ENCODE results near the gene HOXA6. TPM values are rescaled to one million over a fixed set of nuclear protein-coding genes. Genes with fewer than 3 reads are reported as not detected.

HOXA6 gene
- polyA plus RNA-seq, 1 experiment = 1.2 TPM

DNA sequence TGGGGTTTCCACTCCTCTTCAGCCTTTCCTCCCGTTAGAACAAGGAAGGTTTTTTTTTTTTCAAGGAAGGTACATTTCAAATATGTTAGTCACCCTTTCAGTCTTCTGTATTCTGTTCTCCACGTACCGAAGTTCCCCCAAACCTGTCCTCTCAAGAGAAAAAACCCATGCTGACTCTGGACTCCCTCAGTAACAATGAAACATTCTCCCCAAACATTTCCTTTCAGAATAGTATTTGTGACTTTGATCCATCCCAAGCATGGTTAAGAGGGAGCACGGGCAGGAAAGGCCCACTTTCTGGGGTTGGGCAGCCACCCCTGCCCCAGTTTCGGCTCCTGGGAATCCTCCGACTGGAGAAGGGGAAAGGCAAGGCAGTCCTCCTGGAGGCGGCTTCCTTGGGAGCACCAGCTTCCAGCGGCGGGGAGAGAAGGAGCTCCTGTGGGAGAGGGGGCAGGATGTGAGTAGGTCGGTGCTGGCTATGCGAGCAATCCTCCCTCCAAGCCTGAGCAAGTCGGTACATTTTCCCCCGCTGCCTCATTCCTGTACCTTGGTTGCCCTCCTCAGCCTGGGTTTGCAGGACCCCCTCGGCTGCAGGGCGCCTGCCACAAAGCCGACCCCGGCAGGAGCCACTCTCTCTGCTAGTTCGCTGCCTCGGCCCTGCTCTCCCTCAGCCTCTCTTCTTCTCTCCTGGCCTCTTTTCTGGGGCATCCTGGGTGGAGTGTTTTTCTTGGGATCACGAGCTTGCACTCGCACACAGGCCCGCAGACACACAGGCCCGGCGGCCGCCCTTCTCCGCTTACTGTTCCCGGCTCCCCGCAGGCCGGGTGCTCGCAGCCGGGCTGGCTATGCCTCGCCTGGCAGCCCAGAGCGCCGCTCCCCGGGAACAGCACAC, 49.6 kb downstream of the HOXA6 start:
- no peak for TF ChIP-seq CTCF (IDR thresholded peaks at IDR 0.05; ENCODE audit: low read depth, low read length)
- CTCF ChIA-PET = interaction anchor here (0.6 to 5.6 kb wide), 12 partner anchors 11 to 416 kb away, joined by 3 to 28 read pairs (median 6); partner anchors contain the start of gene HOXA5
- no peak for DNase-seq (ENCODE audit: low read depth, low spot score)
- peak overlapping the region; percentile 94 for H3K27ac ChIP-seq (ENCODE audit: low read depth, low read length)
- POLR2A ChIA-PET = interaction anchor here (0.5 to 4.0 kb wide), 17 partner anchors 8 to 1241 kb away, joined by 3 to 42 read pairs (median 6); partner anchors contain the start of genes HOXA3, HOXA5 and SKAP2
- peaks cover 4% of the 10 kb centered on the region; the same call in 1 of the 2 replicates for H3K9me3 ChIP-seq (ENCODE audit: control insufficient read depth, insufficient read depth, low read length)
- H3K27me3 ChIP-seq (ENCODE audit: control insufficient read depth, insufficient read depth, low read length) = no peaks in the 10 kb centered on the region
- H3K4me3 ChIP-seq (ENCODE audit: low read depth, low read length) = peak overlapping the region; percentile 91

- CTCF ChIA-PET = interaction anchor here (0.6 to 5.6 kb wide), 9 partner anchors 11 to 415 kb away, joined by 3 to 28 read pairs (median 6); partner anchors contain the start of gene HOXA5
- peak overlapping the region; percentile 91 for H3K4me3 ChIP-seq (ENCODE audit: low read depth, low read length)
These were observed 50.6 kb downstream of the HOXA6 start for GRCh38 chr7:27096768-27097514.

GRCh38 chr7:27095897-27096767, 51.4 kb downstream of the HOXA6 start, which contains the start of gene HOXA1:
Gene HOXA1, minus strand, starts transcription at chr7:27096000. Its CDS starts 88 bp downstream, at chr7:27095912.
- ChIA-PET CTCF (interaction anchor here (0.6 to 5.6 kb wide), 10 partner anchors 12 to 414 kb away, joined by 3 to 28 read pairs (median 4); partner anchors contain the start of gene HOXA5), POLR2A (interaction anchor here (0.5 to 4.0 kb wide), 15 partner anchors 10 to 241 kb away, joined by 3 to 42 read pairs (median 5); partner anchors contain the start of genes HOXA3, HOXA5 and SKAP2)
- peak within 1 kb of the TSS; percentile 94 for H3K27ac ChIP-seq (ENCODE audit: low read depth, low read length)
- H3K4me3 ChIP-seq (ENCODE audit: low read depth, low read length) = peak within 1 kb of the TSS; percentile 91
- DNase-seq (ENCODE audit: low read depth, low spot score) = peak; percentile 90
- H3K9me3 ChIP-seq (ENCODE audit: control insufficient read depth, insufficient read depth, low read length) = peaks cover 4% of the 10 kb centered on the region; the same call in 1 of the 2 replicates
- H3K27me3 ChIP-seq (ENCODE audit: control insufficient read depth, insufficient read depth, low read length) = no peaks in the 10 kb centered on the region
- TF ChIP-seq CTCF (IDR thresholded peaks at IDR 0.05; ENCODE audit: low read depth, low read length) = no peak

More at GRCh38 chr7:27096768-27097514, 50.6 kb downstream of the HOXA6 start:
- POLR2A ChIA-PET = interaction anchor here (0.6 to 4.0 kb wide), 18 partner anchors 9 to 899 kb away, joined by 3 to 42 read pairs (median 5); partner anchors contain the start of genes HOXA3, HOXA5 and SKAP2
- TF ChIP-seq CTCF (IDR thresholded peaks at IDR 0.05; ENCODE audit: low read depth, low read length) = 0 out of 2 replicates have a peak, but pooled peaks have one; percentile 1
- DNase-seq (ENCODE audit: low read depth, low spot score) = no peak
- H3K27ac ChIP-seq (ENCODE audit: low read depth, low read length) = peak overlapping the region; percentile 94
- peaks cover 4% of the 10 kb centered on the region; the same call in 1 of the 2 replicates for H3K9me3 ChIP-seq (ENCODE audit: control insufficient read depth, insufficient read depth, low read length)
- no peaks in the 10 kb centered on the region for H3K27me3 ChIP-seq (ENCODE audit: control insufficient read depth, insufficient read depth, low read length)

Small RNA genes lying within 50 kb of the gene (small RNA-seq; reads per million reads assigned to genes)
- gene AC004080.5 (ENCODE audit: insufficient read length, low read depth) (not detected), gene RF01977 (ENCODE audit: insufficient read length, low read depth) (not detected), gene RF02140 (ENCODE audit: insufficient read length, low read depth) (not detected), gene RF02141 (ENCODE audit: insufficient read length, low read depth) (not detected)

Other genes with a start within 250 kb of the HOXA6 start
- 2.6 and 2.9 TPM in 2 replicates for gene HOXA1, start 51.8 kb downstream of the HOXA6 start, polyA plus RNA-seq (2011; rRNA removed)
- gene HOXA2, start 45.1 kb downstream of the HOXA6 start, polyA plus RNA-seq (2011; rRNA removed) = 3.1 and 4.1 TPM in 2 replicates
- gene HOXA4, start 17.0 kb downstream of the HOXA6 start, polyA plus RNA-seq (2011; rRNA removed) = 5.4 and 5.8 TPM in 2 replicates
- gene HOXA5, start 4.1 kb downstream of the HOXA6 start, polyA plus RNA-seq (2011; rRNA removed) = 48.3 and 51.0 TPM in 2 replicates
- 1.6 and 1.9 TPM in 2 replicates for gene HOXA3, start 4.8 kb upstream of the HOXA6 start, polyA plus RNA-seq (2011; rRNA removed)
- 5.1 and 5.3 TPM in 2 replicates for gene HOXA7, start 8.9 kb upstream of the HOXA6 start, polyA plus RNA-seq (2011; rRNA removed)
- gene HOXA9, start 17.8 kb upstream of the HOXA6 start, polyA plus RNA-seq (2011; rRNA removed) = 0.78 and 1.5 TPM in 2 replicates
- 0.36 and 0.47 TPM in 2 replicates for gene HOXA10, start 26.5 kb upstream of the HOXA6 start, polyA plus RNA-seq (2011; rRNA removed)
- gene HOXA11, start 37.5 kb upstream of the HOXA6 start, polyA plus RNA-seq (2011; rRNA removed) = 0.04 and 0.14 TPM in 2 replicates
- gene HOXA13, start 52.3 kb upstream of the HOXA6 start, polyA plus RNA-seq (2011; rRNA removed) = not detected in 2 replicates
- not detected in 2 replicates for gene EVX1, start 95.0 kb upstream of the HOXA6 start, polyA plus RNA-seq (2011; rRNA removed)